ENCODE results near the gene TPK1.

Gene TPK1

GRCh38 chr7:144534655-144535395, 301.0 kb downstream of the TPK1 start:
- no peak overlapping the region for H3K4me3 ChIP-seq (ENCODE audit: low read depth, low read length)
- no peak for DNase-seq (ENCODE audit: low read depth)
- TF ChIP-seq MYC (IDR thresholded peaks at IDR 0.05; ENCODE audit: low read depth, low read length) (no peak), MAX (IDR thresholded peaks at IDR 0.05; ENCODE audit: low read depth, low read length) (no peak), POLR2A (IDR thresholded peaks at IDR 0.05; ENCODE audit: extremely low read depth, insufficient read length) (no peak)
- TF ChIP-seq, protein P1, sequence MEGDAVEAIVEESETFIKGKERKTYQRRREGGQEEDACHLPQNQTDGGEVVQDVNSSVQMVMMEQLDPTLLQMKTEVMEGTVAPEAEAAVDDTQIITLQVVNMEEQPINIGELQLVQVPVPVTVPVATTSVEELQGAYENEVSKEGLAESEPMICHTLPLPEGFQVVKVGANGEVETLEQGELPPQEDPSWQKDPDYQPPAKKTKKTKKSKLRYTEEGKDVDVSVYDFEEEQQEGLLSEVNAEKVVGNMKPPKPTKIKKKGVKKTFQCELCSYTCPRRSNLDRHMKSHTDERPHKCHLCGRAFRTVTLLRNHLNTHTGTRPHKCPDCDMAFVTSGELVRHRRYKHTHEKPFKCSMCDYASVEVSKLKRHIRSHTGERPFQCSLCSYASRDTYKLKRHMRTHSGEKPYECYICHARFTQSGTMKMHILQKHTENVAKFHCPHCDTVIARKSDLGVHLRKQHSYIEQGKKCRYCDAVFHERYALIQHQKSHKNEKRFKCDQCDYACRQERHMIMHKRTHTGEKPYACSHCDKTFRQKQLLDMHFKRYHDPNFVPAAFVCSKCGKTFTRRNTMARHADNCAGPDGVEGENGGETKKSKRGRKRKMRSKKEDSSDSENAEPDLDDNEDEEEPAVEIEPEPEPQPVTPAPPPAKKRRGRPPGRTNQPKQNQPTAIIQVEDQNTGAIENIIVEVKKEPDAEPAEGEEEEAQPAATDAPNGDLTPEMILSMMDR (IDR thresholded peaks at IDR 0.05; ENCODE audit: low read depth, low read length), result no peak

DNA sequence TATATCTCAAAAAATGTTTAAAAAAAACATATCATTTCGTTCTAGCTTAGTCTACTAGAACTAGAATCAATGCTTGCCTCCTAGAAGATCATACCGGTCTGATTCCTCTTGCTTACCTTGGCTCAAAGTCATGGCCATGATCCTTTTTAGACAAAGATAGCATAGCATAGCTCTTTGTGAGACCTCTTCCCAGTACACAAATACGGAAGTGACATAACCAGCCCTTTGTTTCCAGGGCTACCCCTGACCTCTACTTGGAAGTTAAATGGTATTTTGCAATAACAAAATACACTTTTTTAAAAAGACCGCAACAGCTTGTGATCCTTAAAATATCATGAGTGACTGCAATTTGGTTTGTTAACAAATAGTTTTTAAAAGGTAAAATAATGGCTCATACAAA, 301.7 kb downstream of the TPK1 start:
- no peak for TF ChIP-seq POLR2A (IDR thresholded peaks at IDR 0.05; ENCODE audit: extremely low read depth, insufficient read length)
- no peak for TF ChIP-seq MYC (IDR thresholded peaks at IDR 0.05; ENCODE audit: low read depth, low read length)
- no peak for TF ChIP-seq MAX (IDR thresholded peaks at IDR 0.05; ENCODE audit: low read depth, low read length)
- TF ChIP-seq, protein P1 (IDR thresholded peaks at IDR 0.05; ENCODE audit: low read depth, low read length), result no peak
- DNase-seq (ENCODE audit: low read depth), result peak; percentile 55
- H3K4me3 ChIP-seq (ENCODE audit: low read depth, low read length), result no peak overlapping the region

- TF ChIP-seq, protein P1 (IDR thresholded peaks at IDR 0.05; ENCODE audit: low read depth, low read length), result no peak
- TF ChIP-seq POLR2A (IDR thresholded peaks at IDR 0.05; ENCODE audit: extremely low read depth, insufficient read length) (no peak), MYC (IDR thresholded peaks at IDR 0.05; ENCODE audit: low read depth, low read length) (no peak), MAX (IDR thresholded peaks at IDR 0.05; ENCODE audit: low read depth, low read length) (no peak)
- H3K4me3 ChIP-seq (ENCODE audit: low read depth, low read length), result no peak overlapping the region
- DNase-seq (ENCODE audit: low read depth), result no peak
Observed at GRCh38 chr7:144531181-144531580, 304.7 kb downstream of the TPK1 start.

DNA sequence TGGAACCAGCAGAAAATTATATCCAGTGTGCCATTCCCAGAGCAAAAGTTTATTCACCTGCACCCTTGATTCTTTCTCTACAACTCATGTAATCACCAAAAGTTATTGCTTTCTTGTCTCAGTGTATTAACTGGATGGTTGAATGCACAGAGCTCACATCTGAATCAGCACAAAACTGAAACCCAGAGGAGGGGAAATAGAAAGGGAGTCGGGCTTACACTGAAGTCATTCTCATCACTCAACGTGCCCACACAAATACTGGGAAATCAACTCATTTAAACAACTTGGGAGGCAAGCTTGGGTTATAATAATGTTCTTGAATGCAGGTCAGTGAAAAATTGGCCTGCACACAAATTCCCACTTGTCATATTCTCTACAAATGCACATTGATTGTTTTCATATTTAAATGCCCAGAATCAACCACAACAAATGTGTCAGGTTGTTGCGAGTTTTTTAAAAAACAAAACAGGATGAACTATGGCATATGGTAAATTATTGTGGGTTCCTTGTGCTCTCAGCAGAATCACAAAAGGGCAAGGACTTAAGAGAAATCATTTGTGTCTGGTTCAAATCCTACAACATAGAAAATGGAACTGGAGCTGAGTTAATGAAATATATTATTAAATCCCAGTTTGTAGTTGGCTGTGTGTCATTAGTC, 306.5 kb downstream of the TPK1 start:
- no peak overlapping the region for H3K4me3 ChIP-seq (ENCODE audit: low read depth, low read length)
- no peak for DNase-seq (ENCODE audit: low read depth)
- TF ChIP-seq, protein P1 (IDR thresholded peaks at IDR 0.05; ENCODE audit: low read depth, low read length), result no peak
- no peak for TF ChIP-seq POLR2A (IDR thresholded peaks at IDR 0.05; ENCODE audit: extremely low read depth, insufficient read length)
- TF ChIP-seq MAX (IDR thresholded peaks at IDR 0.05; ENCODE audit: low read depth, low read length), result no peak
- no peak for TF ChIP-seq MYC (IDR thresholded peaks at IDR 0.05; ENCODE audit: low read depth, low read length)

DNA sequence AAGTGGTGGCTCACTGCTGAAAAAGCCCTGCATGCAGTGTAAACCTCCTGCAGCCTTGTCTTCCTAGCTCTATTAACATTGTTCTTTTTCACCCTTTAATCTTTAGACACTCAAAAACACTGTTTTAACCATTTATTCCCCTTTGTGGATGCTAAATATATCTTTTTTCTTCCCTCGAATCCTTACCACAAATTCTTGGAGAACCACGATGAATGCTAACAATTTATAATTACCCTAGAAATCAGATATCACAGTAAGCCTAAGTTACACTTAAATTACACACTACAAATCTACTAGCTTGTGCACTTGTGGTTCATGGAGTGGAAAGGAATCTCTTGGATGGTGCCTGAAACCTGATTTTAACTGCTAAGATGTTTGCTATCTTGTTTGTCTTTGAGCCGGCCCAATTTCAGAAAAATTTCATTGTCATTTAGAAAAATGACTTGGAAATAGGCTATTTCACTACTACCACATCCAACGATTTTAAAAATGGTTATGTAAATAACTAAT, 307.3 kb downstream of the TPK1 start:
- no peak overlapping the region for H3K4me3 ChIP-seq (ENCODE audit: low read depth, low read length)
- no peak for TF ChIP-seq POLR2A (IDR thresholded peaks at IDR 0.05; ENCODE audit: extremely low read depth, insufficient read length)
- no peak for TF ChIP-seq MYC (IDR thresholded peaks at IDR 0.05; ENCODE audit: low read depth, low read length)
- TF ChIP-seq, protein P1 (IDR thresholded peaks at IDR 0.05; ENCODE audit: low read depth, low read length), result no peak
- TF ChIP-seq MAX (IDR thresholded peaks at IDR 0.05; ENCODE audit: low read depth, low read length), result no peak
- DNase-seq (ENCODE audit: low read depth), result no peak

All from NB4 (cell line).